Measurements from ENCODE around the gene EML5. TPM values are rescaled to one million over a fixed set of nuclear protein-coding genes. Genes with fewer than 3 reads are reported as not detected.
"Not testable (repeated sequence)": the region's sequence is repeated elsewhere in the genome, so short reads cannot be mapped to it uniquely, and the experiment has no call there.

The EML5 gene
- total RNA-seq = 0.13 TPM

- ATAC-seq (peak; percentile 97), DNase-seq (ENCODE audit: low spot score) (peak; percentile 88)
Observed at GRCh38 chr14:88792473-88793258, at the start of gene EML5. Gene EML5 (minus strand): TSS chr14:88792953. CDS start chr14:88792503, 450 bp downstream.

- DNase-seq (ENCODE audit: low spot score) = no peak
- ATAC-seq = no peak
Observed at GRCh38 chr14:88842414-88842813, 49.7 kb upstream of the EML5 start.

GRCh38 chr14:88841741-88842140 is 49.0 kb upstream of the EML5 start:
- DNase-seq (ENCODE audit: low spot score) = no peak
- ATAC-seq = no peak

- ATAC-seq = no peak
Observed at GRCh38 chr14:88840926-88841325, 48.2 kb upstream of the EML5 start.

DNA sequence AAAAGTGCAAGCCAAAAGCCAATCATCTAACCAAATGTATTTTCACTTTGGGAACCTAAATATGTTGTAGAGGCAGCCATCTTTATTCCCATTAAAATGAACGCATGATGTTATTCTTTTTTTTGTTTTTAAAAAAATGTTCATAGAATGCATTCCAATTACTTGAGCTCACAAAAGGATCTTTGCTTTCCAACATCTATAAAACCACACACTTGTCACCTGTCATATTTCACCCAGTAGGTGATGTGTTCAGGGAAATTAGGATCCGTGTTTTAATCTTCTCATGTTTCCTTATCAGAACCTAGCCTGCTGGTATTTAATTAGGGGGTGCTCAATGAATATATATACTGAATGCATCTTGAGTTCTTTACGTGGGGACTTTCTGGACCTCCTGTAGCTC is 45.3 kb upstream of the EML5 start:
- ATAC-seq = no peak

More at GRCh38 chr14:88840926-88841325, 48.2 kb upstream of the EML5 start:
- no peak for DNase-seq (ENCODE audit: low spot score)

GRCh38 chr14:88837495-88837894 is 44.7 kb upstream of the EML5 start:
- no peak for DNase-seq (ENCODE audit: low spot score)
- no peak for ATAC-seq

More for the DNA sequence above, 45.3 kb upstream of the EML5 start:
- no peak for DNase-seq (ENCODE audit: low spot score)

DNA sequence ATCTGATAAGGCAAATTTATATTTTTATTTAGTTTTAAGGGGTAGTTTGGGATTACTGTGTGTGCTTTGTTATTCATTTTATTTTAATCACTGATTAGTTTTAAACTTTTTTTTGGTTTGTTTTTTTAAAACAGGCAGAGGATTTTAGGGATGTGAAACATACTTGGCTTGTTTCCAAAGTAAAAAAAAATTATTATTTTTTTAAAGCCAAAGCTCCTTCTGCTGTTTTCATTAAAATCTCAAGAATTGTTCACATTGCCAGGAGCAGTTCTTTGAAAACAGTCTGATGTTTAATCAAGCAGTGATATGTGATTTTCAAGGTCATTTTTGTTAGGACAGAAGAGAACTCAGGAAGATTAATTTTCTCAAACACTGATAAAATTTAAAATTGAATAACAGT is 42.9 kb upstream of the EML5 start:
- ATAC-seq (no peak), DNase-seq (ENCODE audit: low spot score) (no peak)

DNA sequence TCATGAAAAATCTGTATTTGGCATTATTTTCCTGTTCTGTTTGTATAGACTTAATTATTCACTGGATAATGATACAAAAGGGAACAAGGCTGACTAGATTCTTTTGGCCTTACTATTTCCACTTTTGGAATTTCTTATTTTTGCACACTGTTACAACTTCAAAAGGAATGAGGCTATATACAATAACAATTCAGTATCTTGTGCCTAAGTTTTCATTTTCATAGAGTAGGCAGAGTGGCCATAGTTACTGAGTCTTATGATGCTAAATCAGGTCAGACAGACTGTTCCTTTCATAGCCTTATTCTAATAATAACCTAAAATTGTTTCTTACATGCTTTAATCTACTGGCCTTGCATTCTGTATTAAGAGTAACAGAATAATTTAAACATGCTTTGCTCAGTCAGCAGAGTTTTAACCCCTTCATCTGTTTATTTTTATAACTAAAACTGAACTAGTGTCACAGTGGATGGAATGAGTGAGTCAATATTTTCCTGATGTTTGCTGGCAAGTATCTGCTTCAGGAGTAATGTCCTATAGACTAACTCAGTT is 42.2 kb upstream of the EML5 start:
- ATAC-seq = peak; percentile 35
- no peak for DNase-seq (ENCODE audit: low spot score)

DNA sequence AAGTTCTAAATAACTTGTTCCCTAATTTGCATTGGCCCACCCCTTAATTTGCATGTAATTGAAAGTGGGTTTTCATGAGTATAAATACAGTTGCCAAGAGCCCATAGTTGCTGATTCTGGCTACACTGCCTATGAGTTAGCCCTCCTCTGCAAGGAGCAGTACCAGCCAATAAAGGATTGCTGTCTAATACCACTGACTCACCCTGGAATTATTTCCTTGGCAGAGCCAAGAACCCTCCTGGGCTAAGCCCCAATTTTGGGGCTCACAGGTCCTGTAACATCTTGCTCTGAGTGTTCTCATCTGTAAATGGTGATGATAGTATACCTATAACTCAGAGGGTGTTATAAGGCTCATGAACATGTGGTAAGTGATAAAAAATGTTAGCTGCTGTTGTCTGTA is 38.5 kb upstream of the EML5 start:
- ATAC-seq (no peak), DNase-seq (ENCODE audit: low spot score) (no peak)

GRCh38 chr14:88829685-88830302 is 37.0 kb upstream of the EML5 start:
- ATAC-seq (no peak), DNase-seq (ENCODE audit: low spot score) (no peak)

- ATAC-seq (peak; percentile 67), DNase-seq (ENCODE audit: low spot score) (no peak)
Observed at GRCh38 chr14:88829188-88829587, 36.4 kb upstream of the EML5 start.

DNA sequence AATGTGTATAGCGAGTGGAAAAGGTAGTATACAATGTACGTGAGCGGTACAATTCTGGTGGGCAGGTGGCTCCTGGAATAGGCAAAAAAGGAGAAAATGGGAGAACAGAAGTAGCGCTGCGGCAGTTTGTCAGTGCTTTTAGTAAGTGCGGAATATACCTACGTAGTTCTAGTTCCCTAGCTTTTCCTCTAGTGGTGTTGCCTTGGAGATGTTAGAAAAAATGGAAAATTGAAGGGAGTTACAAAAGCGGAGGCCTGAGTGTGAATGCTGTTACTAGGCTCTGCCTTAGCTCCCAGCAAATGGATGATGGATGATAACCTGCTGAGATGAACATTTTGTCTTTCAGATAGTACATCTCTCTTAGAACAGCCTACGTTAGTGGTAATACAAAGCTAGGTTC is 32.8 kb upstream of the EML5 start:
- ATAC-seq (no peak), DNase-seq (ENCODE audit: low spot score) (no peak)

- ATAC-seq (no peak), DNase-seq (ENCODE audit: low spot score) (no peak)
Observed at GRCh38 chr14:88825078-88825458, 32.3 kb upstream of the EML5 start.

DNA sequence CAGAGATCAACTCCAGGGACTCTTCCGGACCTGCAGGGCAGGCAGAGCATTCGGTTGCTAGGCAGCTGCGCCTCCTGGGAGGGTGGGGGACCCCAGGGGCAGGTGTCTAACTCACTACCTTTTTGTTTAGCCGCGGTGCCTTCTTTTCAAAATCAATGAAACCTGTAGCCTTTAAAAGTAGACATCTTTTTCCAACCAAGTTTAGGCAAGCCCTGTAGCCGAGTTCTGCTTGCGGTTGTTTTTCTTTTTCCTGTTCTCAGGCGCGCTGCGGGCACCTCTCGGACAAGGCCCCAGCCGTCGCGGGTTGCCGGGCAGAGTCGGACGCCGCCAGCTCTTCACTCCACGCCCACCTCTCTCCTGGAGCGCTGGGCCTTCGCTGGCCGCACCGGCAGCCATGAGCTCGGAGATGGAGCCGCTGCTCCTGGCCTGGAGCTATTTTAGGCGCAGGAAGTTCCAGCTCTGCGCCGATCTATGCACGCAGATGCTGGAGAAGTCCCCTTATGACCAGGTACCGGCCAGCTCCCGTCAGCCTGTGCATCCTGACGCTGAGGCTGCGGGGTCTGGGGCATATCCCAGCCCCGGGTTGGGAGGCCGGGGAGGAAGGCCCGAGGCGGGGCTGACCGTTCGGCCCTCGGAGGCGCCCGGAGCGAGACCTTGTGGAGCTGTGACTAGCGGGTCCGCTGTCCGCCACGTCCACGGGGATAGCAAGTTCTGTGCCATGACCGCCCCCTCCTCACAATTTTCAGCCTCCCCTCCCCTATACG is 31.7 kb upstream of the EML5 start, which contains the start of gene TTC8:
TTC8 (plus strand) TSS at position 338 of the 764 bp plus-strand sequence; CDS start at position 395, 57 bp downstream.
- peak; percentile 89 for DNase-seq (ENCODE audit: low spot score)
- peak; percentile 97 for ATAC-seq

DNA sequence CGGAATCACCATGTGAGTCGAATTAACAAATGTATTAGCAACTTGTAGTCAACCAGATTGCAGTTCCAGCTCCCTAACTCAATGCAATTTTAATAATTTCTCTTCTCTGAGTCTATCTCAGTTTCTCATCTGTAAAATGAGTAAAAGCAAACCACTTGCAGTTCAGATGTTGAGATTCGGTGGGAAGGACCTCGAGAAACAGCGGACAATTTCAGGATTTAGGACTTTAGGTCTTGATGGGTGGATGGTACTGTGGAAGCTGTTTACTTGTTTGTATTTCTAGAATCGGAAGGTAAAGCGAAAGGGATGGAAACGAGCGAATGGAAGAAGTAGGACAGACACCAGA is 31.2 kb upstream of the EML5 start:
- no peak for DNase-seq (ENCODE audit: low spot score)
- ATAC-seq = no peak

GRCh38 chr14:88821888-88822287 is 29.1 kb upstream of the EML5 start:
- DNase-seq (ENCODE audit: low spot score) (no peak), ATAC-seq (no peak)

DNA sequence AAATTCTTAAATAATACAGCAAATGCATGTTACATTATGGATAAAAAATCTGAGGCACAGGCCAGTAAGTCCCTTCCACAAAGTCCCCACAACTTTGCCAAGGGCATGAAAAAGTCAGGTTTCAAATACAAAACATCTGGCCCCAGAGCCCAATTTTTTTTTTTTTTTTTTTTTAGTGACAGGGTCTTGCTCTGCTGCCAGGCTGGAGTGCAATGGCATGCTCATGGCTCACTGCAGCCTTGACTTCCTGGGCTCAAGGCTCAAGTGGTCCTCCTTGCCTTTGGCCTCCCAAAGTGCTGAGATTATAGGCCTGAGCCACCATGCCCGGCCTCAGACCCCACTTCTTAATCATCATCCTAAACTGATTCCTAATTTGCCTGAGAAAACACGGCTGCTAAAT is 28.6 kb upstream of the EML5 start:
- no peak for DNase-seq (ENCODE audit: low spot score)

DNA sequence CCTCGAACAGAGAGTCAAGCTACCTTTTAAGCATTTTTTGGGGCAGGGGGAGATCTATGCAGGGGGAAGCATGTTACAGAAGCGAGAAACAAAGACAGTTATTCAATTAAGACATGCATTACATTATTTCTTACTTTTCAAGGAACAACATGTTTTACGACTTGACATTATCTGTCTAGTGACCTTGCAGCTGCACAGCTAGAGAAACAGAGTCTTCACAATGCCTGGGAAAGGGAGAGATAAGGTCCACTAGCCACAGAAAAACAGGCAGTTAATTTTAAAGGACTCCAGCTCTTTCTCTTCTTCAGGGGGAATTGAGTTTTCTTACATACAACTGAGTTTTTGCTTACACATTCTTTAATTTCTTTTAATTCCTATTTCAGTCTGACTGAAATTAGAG is 26.9 kb upstream of the EML5 start:
- DNase-seq (ENCODE audit: low spot score); ATAC-seq: not testable (repeated sequence)

More for the DNA sequence above, 28.6 kb upstream of the EML5 start:
- ATAC-seq = no peak

DNA sequence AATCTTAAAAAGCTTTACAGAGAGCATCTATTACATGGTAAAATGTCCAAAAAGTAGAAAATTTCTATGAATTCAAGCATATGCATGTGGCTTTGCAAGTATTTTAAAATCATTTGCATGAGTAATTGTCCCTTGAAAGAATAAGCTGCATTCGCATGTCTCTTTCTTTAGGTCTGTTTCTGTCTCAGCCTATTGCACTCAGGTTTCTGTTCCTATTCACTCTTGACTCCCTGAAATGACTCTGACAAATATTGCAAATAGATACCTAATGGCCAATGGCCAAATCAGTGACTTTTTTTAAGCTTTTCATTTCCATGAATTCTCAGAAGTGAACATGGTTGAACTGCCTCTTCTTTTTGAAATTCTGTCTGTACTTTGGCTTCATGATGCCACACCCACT is 25.3 kb upstream of the EML5 start:
- DNase-seq (ENCODE audit: low spot score) = no peak
- no peak for ATAC-seq

DNA sequence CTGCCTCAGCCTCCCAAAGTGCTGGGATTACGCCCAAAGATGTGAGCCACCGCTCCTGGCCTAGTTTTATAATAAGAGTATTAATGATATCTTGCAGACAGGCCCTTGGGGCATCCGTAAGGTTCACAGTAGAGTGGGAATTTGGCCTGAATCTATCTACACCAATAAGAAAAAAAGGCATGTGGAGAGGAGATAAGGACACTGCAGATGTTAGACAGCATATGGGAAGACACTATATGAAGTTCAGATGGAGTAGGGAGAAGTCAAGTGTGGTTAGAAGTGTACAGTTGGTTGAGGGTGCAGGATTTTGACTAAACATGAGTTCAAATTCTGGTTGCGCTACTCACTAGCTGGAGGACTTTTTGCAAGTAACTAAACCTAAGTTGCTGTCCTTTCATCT is 23.2 kb upstream of the EML5 start:
- DNase-seq (ENCODE audit: low spot score) (no peak), ATAC-seq (no peak)

DNA sequence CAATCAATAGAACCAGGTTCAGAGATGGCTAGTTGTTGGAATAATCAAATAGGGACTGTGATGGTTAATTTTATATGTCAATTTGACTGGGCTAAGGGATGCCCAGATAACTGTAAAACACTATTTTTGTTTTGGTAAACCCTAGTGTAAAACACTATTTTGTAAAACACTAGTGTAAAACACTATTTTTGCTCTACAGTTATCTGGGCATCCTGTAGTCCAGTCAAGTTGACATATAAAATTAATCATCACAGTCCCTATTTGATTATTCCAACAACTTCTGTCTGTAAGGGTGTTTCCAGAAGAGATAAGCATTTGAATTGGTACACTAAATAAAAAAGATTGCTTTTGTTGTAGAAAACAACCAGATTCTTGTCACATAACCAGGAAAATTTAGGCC is 15.6 kb upstream of the EML5 start:
- no peak for DNase-seq (ENCODE audit: low spot score)
- no peak for ATAC-seq

Data from left lobe of liver (tissue), 2 donors.